Upper lobe of right lung (tissue), 1 donor: Measurements from ENCODE around the gene ZNF146. TPM values are rescaled to one million over a fixed set of nuclear protein-coding genes. Genes with fewer than 3 reads are reported as not detected.
"Not testable (repeated sequence)": the region's sequence is repeated elsewhere in the genome, so short reads cannot be mapped to it uniquely, and the experiment has no call there.

Experiments used
- ATAC-seq: fragments of 200-7000 bp; cut with Tn5 transposase; one replicate; pipeline ENCODE4 v1.9.1; 2020; ENCODE audit warnings: mild to moderate bottlenecking, moderate library complexity
- DNase-seq: peaks from one replicate; pipeline ENCODE4 v3.0.0-alpha.2; 2020
- H3K27ac ChIP-seq: fragments of 200-600 bp; one replicate; pipeline ENCODE4 v1.8.0; 2022
- H3K27me3 ChIP-seq: fragments of 200-600 bp; one replicate; pipeline ENCODE4 v1.8.0; 2022; ENCODE audit warnings: mild to moderate bottlenecking
- H3K36me3 ChIP-seq: fragments of 200-600 bp; one replicate; pipeline ENCODE4 v1.8.0; 2022
- H3K4me1 ChIP-seq: fragments of 200-600 bp; one replicate; pipeline ENCODE4 v1.8.0; 2022
- H3K4me3 ChIP-seq: fragments of 200-600 bp; one replicate; pipeline ENCODE4 v1.8.0; 2022; ENCODE audit warnings: mild to moderate bottlenecking
- H3K9me3 ChIP-seq: fragments of 200-600 bp; one replicate; pipeline ENCODE4 v1.8.0; 2022
- CTCF ChIP-seq: fragments of 200-600 bp; IDR thresholded peaks from one replicate; pipeline ENCODE4 v1.8.0; 2022; ENCODE audit warnings: antibody characterized with exemption
- intact Hi-C: fragments of 100-400 bp; cut with DNase I; formaldehyde crosslinking; loops from one replicate; pipeline ENCODE4 v1.11.0; 2022
- total RNA-seq: library from RNA; stranded (reverse); fragmentation: NEBNext Ultra II Directional; extraction: Animal tissue kit (Norgen Biotek cat#: 25700); gene quantifications from one replicate; pipeline ENCODE4 v1.2.1, GENCODE V29; 2021
- donor health status: DM: no; HTN: yes; CAD: no; lungs with severe emphysema.

The ZNF146 gene
- total RNA-seq, 1 donor from 2014 or later: 41.2 TPM

- no peak for ATAC-seq
- no peak for TF ChIP-seq CTCF
- no peak for DNase-seq
- intact Hi-C loops: no loop called here
- Histone ChIP-seq H3K4me1 (no peaks in the 10 kb centered on the region), H3K36me3 (no peaks in the 10 kb centered on the region), H3K9me3 (no peaks in the 10 kb centered on the region), H3K27ac (no peak overlapping the region), H3K4me3 (no peak overlapping the region), H3K27me3 (no peaks in the 10 kb centered on the region)
Observed at GRCh38 chr19:36259211-36259610, 44.3 kb downstream of the ZNF146 start.

- ATAC-seq: no peak
- Histone ChIP-seq H3K27ac (no peak overlapping the region), H3K4me3 (no peak overlapping the region), H3K27me3 (no peaks in the 10 kb centered on the region), H3K36me3 (no peaks in the 10 kb centered on the region), H3K4me1 (no peaks in the 10 kb centered on the region), H3K9me3 (no peaks in the 10 kb centered on the region)
- peak; percentile 35 for DNase-seq
- intact Hi-C loops: no loop called here
- no peak for TF ChIP-seq CTCF
Observed at GRCh38 chr19:36265064-36265463, 50.2 kb downstream of the ZNF146 start.

- Histone ChIP-seq H3K27me3 (no peaks in the 10 kb centered on the region), H3K36me3 (no peaks in the 10 kb centered on the region), H3K4me1 (no peaks in the 10 kb centered on the region), H3K9me3 (no peaks in the 10 kb centered on the region), H3K27ac (no peak overlapping the region), H3K4me3 (no peak overlapping the region)
- no peak for TF ChIP-seq CTCF
- ATAC-seq: no peak
- no peak for DNase-seq
- intact Hi-C loops: no loop called here
Observed at GRCh38 chr19:36265856-36266374, 51.0 kb downstream of the ZNF146 start.

- no peak overlapping the region for H3K4me3 ChIP-seq
- no peak for TF ChIP-seq CTCF
- intact Hi-C loops: no loop called here
- ATAC-seq (peak; percentile 47), DNase-seq (no peak)
- H3K27ac ChIP-seq: no peak overlapping the region
- no peaks in the 10 kb centered on the region for H3K9me3 ChIP-seq
- H3K27me3 ChIP-seq: no peaks in the 10 kb centered on the region
- no peaks in the 10 kb centered on the region for H3K4me1 ChIP-seq
- no peaks in the 10 kb centered on the region for H3K36me3 ChIP-seq
Observed at GRCh38 chr19:36266375-36266961, 51.6 kb downstream of the ZNF146 start.

- Histone ChIP-seq H3K4me1 (no peaks in the 10 kb centered on the region), H3K4me3 (no peak overlapping the region), H3K27ac (no peak overlapping the region), H3K36me3 (no peaks in the 10 kb centered on the region), H3K9me3 (no peaks in the 10 kb centered on the region), H3K27me3 (no peaks in the 10 kb centered on the region)
- ATAC-seq (no peak), DNase-seq (no peak)
- intact Hi-C loops: no loop called here
- TF ChIP-seq CTCF: no peak
Observed at GRCh38 chr19:36267061-36267845, 52.3 kb downstream of the ZNF146 start.

- H3K9me3 ChIP-seq, DNase-seq, H3K27me3 ChIP-seq, H3K36me3 ChIP-seq, intact Hi-C loops, H3K4me3 ChIP-seq, H3K4me1 ChIP-seq, H3K27ac ChIP-seq, ATAC-seq: not testable (repeated sequence)
Observed at GRCh38 chr19:36268081-36268480, 53.2 kb downstream of the ZNF146 start.

- DNase-seq, intact Hi-C loops, H3K9me3 ChIP-seq, H3K4me1 ChIP-seq, H3K27me3 ChIP-seq, H3K4me3 ChIP-seq, H3K27ac ChIP-seq, ATAC-seq, H3K36me3 ChIP-seq: not testable (repeated sequence)
Observed at GRCh38 chr19:36268591-36268990, 53.7 kb downstream of the ZNF146 start.

- H3K27me3 ChIP-seq, H3K4me3 ChIP-seq, H3K4me1 ChIP-seq, H3K27ac ChIP-seq, H3K36me3 ChIP-seq, intact Hi-C loops, DNase-seq, H3K9me3 ChIP-seq, ATAC-seq: not testable (repeated sequence)
Observed at GRCh38 chr19:36269295-36269694, 54.4 kb downstream of the ZNF146 start.
